Loucy (cell line): ENCODE measurements around the gene EDEM2.
"Not testable (repeated sequence)": the region's sequence is repeated elsewhere in the genome, so short reads cannot be mapped to it uniquely, and the experiment has no call there.

Experiments
- EZH2phosphoT487 ChIP-seq: fragments of 200-600 bp; IDR thresholded peaks from 2 replicates; pipeline ENCODE4 v1.6.1; 2018; ENCODE audit warnings: antibody characterized with exemption, mild to moderate bottlenecking, moderate library complexity, borderline replicate concordance
- TF ChIP-seq, protein P1 (sequence below): fragments of 200-600 bp; sonication (generic); conservative IDR thresholded peaks from 2 replicates; pipeline ENCODE4 v1.5.1; 2014; ENCODE audit warnings: mild to moderate bottlenecking, antibody characterized with exemption, low read length

GRCh38 chr20:35071436-35072153 lies 75.5 kb downstream of the EDEM2 start:
- TF ChIP-seq, protein P1, sequence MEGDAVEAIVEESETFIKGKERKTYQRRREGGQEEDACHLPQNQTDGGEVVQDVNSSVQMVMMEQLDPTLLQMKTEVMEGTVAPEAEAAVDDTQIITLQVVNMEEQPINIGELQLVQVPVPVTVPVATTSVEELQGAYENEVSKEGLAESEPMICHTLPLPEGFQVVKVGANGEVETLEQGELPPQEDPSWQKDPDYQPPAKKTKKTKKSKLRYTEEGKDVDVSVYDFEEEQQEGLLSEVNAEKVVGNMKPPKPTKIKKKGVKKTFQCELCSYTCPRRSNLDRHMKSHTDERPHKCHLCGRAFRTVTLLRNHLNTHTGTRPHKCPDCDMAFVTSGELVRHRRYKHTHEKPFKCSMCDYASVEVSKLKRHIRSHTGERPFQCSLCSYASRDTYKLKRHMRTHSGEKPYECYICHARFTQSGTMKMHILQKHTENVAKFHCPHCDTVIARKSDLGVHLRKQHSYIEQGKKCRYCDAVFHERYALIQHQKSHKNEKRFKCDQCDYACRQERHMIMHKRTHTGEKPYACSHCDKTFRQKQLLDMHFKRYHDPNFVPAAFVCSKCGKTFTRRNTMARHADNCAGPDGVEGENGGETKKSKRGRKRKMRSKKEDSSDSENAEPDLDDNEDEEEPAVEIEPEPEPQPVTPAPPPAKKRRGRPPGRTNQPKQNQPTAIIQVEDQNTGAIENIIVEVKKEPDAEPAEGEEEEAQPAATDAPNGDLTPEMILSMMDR = not testable (repeated sequence)
- TF ChIP-seq EZH2phosphoT487 = not testable (repeated sequence)
